GM23338 (cell line): ENCODE measurements around the gene SIRT3.

Source experiments
- CREB1 ChIP-seq: fragments of 250-450 bp; sonication (Bioruptor Pico); IDR thresholded peaks from 2 replicates; pipeline ENCODE4 v1.5.0; 2020; ENCODE audit warnings: low read depth, mild to moderate bottlenecking, moderate library complexity
- CTCF ChIP-seq, 2 experiments: fragments of 200-600 bp in 1 of 2; sonication (generic) in 1 of 2; conservative IDR thresholded peaks; 2 replicates each; pipeline versions ENCODE4 v1.5.1 to v1.6.1; 2016 to 2017; ENCODE audit warnings: antibody characterized with exemption in 2 of 2, low read depth in 2 of 2, mild to moderate bottlenecking in 2 of 2, moderate library complexity in 1 of 2
- ETS1 ChIP-seq: IDR thresholded peaks from 2 replicates; pipeline ENCODE4 v1.6.1; 2016; ENCODE audit warnings: antibody characterized with exemption
- EZH2 ChIP-seq: fragments of 200-600 bp; sonication (generic); IDR thresholded peaks from one replicate; pipeline ENCODE4 v1.8.0; 2017; ENCODE audit warnings: antibody characterized with exemption, mild to moderate bottlenecking, low read depth; ENCODE audit not compliant: unreplicated experiment
- EZH2phosphoT487 ChIP-seq: fragments of 200-600 bp; sonication (generic); IDR thresholded peaks from one replicate; pipeline ENCODE4 v1.8.1; 2018; ENCODE audit warnings: antibody characterized with exemption; ENCODE audit not compliant: unreplicated experiment
- JUNB ChIP-seq: IDR thresholded peaks from one replicate; pipeline ENCODE4 v1.6.1; 2016; ENCODE audit warnings: antibody characterized with exemption; ENCODE audit not compliant: unreplicated experiment
- POLR2AphosphoS5 ChIP-seq: IDR thresholded peaks from 2 replicates; pipeline ENCODE4 v1.6.1; 2016; ENCODE audit warnings: antibody characterized with exemption, low read depth
- REST ChIP-seq: IDR thresholded peaks from one replicate; pipeline ENCODE4 v1.6.1; 2018; ENCODE audit warnings: antibody characterized with exemption; ENCODE audit not compliant: unreplicated experiment
- STAT1 ChIP-seq: IDR thresholded peaks from one replicate; pipeline ENCODE4 v1.6.1; 2016; ENCODE audit warnings: antibody characterized with exemption; ENCODE audit not compliant: unreplicated experiment

- TF ChIP-seq CTCF (conservative IDR thresholded peaks at IDR 0.05; ENCODE audit: low read depth in 2 of 2): no peak
- TF ChIP-seq POLR2AphosphoS5: no peak
- TF ChIP-seq ETS1: no peak
- TF ChIP-seq STAT1: no peak
- TF ChIP-seq EZH2: no peak
- TF ChIP-seq CREB1 (CRISPR knock-in tag): no peak
- no peak for TF ChIP-seq EZH2phosphoT487
- no peak for TF ChIP-seq REST
- TF ChIP-seq JUNB: no peak
Measured at GRCh38 chr11:205221-206001, 30.7 kb downstream of the SIRT3 start.
